ENCODE results near the gene UBAP1L.
A peak's percentile ranks its signal among the peaks of the same experiment; 100 is the strongest.

UBAP1L gene

GRCh38 chr15:65066001-65066634, 48.9 kb downstream of the UBAP1L start:
- no peak for DNase-seq (ENCODE audit: low spot score)

GRCh38 chr15:65062726-65063125, 52.3 kb downstream of the UBAP1L start:
- no peak for DNase-seq (ENCODE audit: low spot score)

- no peak for DNase-seq (ENCODE audit: low spot score)
Measured at GRCh38 chr15:65062061-65062460, 52.9 kb downstream of the UBAP1L start.

DNA sequence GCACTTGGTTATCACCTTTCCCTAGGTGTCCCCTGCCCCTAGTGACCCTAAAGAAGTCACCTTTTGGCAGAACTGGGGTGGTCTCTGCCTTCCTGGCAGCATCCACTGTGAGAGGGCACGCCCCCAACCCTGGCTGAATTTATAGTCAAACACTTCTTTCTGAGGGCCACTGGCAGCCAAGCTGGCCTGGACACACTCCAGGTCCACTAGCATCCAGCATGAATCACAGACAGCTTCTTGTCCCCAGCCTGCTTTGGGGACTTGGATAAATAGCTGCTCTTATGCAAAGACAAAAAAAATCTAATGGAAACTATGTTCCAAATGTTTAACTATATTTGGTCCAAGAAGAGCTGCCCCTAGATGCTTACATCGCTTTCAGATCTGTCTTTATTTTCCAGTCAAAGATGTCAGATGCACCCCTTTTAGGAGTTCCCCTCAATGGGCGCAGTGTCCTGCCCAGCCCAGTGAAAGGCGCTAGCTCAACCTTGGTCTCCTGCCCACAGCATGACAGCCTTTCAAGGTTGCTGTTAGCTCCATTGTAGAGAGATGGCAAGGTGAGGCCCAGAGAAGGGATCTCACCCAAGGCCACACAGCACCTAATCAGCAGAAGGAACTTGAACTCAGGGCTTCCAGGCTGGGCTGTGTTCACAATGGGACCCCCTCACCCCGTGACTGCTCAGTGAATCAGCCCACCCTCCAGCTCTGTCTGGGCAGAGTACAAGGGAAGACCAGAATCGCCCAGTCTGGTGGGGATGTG, 54.2 kb downstream of the UBAP1L start:
- DNase-seq (ENCODE audit: low spot score) = no peak

GRCh38 chr15:65059931-65060596, 54.9 kb downstream of the UBAP1L start:
- no peak for DNase-seq (ENCODE audit: low spot score)

DNA sequence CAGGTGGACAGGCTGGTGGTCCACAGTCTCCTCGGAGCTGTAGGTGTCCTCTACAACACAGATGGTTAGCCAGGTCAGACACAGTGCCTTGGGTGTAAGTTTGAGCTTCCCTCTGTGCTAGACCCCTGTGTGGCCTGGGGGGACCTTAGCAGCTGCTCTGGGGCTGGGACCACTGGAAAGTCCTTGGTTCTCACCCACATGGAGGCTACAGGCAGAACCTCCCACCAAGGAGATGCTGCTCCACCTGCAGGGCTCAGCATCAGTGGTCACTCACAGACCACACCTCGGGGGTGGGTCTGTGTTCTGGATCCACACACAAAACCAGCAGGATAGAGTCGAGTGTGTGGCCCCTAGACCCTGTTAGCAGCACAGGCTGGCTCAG, 55.6 kb downstream of the UBAP1L start:
- DNase-seq (ENCODE audit: low spot score) = no peak

DNA sequence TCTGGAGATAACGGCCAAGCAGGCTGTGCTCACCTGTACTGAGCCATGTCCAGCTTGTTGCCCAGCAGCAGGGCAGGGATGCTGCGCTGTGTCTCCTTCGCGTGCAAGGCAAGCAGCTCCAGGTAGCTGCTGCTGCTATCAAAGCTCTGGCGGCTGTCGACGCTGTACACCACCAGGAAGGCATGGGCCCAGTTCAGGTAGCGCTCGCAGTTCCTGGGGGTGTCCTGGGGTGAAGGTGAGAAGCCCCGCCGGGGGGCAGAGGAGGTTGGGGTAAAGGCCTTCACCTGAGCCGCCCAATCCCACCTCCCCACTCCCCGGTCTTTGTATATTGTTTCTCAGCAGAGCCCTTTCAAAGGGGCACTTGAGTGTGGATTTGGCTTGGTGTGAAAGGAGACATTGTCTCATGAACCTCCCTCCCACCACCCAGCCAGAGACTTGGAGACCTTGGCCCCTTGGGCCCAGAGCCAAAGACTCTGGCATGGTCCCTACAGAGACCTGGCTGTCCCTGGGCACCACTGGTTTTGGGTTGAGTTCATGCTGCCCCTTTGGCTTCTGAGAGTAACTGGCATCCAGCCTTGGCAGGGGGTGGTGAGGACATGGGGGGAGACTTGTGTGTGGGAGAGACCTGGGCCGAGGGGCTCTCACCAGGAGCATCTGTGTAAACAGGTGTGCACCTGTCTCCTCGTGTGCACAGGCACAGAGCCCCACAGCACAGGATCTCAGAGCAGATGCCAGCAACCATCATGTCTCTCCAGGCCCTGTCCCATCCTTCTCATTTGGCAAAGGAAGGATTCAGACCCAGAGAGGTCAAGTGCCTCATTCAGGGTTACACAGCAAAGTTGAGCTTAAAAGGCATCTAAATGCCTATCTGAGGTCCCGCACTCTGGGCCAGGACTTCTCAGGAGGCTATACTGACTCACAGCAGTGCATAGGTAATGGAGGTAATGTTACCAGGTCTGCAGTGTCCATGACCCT, 56.3 kb downstream of the UBAP1L start:
- DNase-seq (ENCODE audit: low spot score) = no peak

GRCh38 chr15:65057549-65057940, 57.5 kb downstream of the UBAP1L start:
- no peak for DNase-seq (ENCODE audit: low spot score)

GRCh38 chr15:65056868-65057548, 58.0 kb downstream of the UBAP1L start:
- no peak for DNase-seq (ENCODE audit: low spot score)

- no peak for DNase-seq (ENCODE audit: low spot score)
Measured at GRCh38 chr15:65056106-65056505, 58.9 kb downstream of the UBAP1L start.

- DNase-seq (ENCODE audit: low spot score) = peak; percentile 45
Measured at GRCh38 chr15:65055201-65055870, 59.7 kb downstream of the UBAP1L start.

- DNase-seq (ENCODE audit: low spot score) = peak; percentile 91
Measured at GRCh38 chr15:65054333-65055200, 60.4 kb downstream of the UBAP1L start.

GRCh38 chr15:65052956-65053355, 62.0 kb downstream of the UBAP1L start:
- no peak for DNase-seq (ENCODE audit: low spot score)

DNA sequence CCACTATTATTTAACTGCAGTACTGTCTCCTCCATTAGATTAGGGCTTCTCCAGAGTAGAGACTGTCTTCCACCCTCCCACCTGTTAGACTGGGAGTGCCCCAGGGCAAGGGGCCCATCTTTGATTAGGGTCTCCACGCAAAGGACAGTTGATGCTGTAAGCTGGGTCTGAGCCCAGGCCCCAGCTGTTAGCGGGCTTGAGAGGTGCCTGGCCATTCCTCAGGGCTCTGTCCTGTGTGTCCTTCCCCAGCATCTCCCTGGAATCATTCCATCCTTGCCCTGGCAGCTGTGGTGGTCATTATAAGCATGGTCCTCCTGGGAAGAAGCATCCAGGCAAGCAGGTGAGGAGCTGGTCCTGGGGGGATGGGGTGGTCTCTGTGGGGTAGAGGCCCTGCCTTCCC, 63.7 kb downstream of the UBAP1L start:
- no peak for DNase-seq (ENCODE audit: low spot score)

DNA sequence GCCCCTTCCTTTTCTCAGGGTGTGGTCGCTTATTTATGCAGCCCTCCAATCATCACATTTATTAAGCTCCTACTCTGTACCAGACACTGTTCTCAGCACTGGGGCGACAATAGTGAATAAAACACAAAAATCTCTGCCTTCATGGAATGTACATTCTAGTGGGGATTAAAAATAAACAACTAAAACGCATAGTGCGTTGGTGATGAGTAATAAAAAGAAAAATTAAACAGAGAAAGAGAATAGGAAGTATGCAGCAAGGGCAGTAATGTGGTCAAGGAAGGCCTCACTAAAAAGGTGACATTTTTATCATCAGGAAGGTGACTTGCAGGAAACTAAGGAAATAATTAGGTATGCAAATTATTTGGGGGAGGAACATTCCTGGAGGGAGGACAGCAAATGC, 64.7 kb downstream of the UBAP1L start:
- DNase-seq (ENCODE audit: low spot score) = no peak

DNA sequence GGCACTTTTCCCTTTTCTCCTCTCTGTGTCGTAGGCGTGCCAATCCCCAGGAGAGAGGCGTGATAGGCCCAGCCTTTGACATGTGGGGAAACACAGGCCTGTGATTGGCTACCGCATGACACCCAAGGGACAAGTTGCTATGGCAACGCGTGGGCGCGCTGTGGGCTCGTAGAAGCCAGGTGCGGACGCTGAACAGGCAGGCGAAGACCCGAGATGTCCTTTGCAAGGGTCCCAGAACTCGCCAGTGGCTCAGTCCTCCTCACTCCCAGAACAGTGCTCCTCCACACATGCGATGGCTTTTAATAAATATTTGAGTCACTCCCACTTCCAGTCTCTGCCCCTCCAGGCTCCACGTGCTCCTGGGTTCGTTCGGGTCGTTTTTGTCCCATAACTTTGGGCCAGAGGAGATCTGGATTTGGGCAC, 65.6 kb downstream of the UBAP1L start:
- DNase-seq (ENCODE audit: low spot score) = peak; percentile 99

- DNase-seq (ENCODE audit: low spot score) = no peak
Measured at GRCh38 chr15:65048241-65048640, 66.8 kb downstream of the UBAP1L start.

- no peak for DNase-seq (ENCODE audit: low spot score)
Measured at GRCh38 chr15:65044724-65045481, 70.1 kb downstream of the UBAP1L start, which contains the start of gene SLC51B. Gene SLC51B (plus strand): TSS chr15:65045387. CDS start chr15:65050005, 4,618 bp downstream.

DNA sequence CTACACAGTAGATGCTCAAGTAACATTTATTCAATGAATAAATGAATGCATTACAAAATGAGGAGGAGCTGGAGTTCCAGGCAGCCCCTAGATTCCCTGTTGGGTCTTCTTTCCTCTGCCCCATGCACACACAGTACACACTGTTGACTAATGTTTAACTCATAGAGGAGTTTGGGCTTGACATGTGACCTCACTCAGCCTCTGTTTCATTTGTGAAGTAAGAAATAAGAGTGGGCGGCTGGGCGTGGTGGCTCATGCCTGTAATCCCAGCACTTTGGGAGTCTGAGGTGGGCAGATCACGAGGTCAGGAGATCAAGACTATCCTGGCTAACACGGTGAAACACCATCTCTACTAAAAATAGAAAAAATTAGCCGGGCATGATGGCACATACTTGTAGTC, 70.8 kb downstream of the UBAP1L start:
- peak; percentile 31 for DNase-seq (ENCODE audit: low spot score)

Data from GM03348 (cell line).